NCI-H510A treated with DMSO at 0.1 percent for 48 hours (cell line): ENCODE data around the gene ABCA1.

Experiments used
- DNase-seq: peaks from one replicate; lab custom pipeline; 2025; lab: John Stamatoyannopoulos, UW

Gene ABCA1

DNA sequence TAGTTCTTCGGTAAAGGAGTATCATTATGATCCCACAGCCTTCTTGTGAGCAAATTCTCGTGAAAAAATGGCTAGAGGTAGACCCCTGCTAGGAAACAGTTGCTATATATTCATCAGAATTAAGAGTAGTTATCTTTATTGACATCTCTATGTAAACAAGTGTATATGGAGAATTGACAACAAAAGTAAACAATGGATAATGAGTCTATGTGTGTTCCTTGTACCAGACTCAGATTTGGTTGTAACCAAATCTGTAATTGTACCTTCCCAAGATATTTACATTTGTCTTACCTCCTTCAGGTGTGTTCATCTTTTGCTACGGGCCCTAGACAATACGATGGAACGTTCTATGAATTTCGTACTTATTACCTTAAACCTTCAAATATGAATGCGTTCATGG, 161.9 kb downstream of the ABCA1 start:
- DNase-seq, result no peak

DNA sequence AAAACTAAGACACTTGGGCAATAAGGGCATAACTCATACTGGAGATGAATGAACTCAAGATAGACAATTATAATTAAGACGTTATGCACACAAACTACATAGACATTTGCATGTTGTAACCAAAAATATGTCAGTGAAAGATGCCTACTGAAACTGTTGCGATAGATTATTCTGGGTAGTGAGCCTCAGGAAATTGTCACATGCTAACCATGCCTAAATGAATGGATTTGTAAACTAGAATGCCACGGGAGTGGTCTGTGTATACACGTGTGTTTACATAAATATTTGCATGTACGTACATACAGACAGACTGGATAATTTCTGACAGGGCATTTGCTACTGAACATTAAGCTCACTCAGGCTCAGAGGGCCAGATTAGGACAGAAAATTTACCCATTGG, 162.8 kb downstream of the ABCA1 start:
- no peak for DNase-seq

DNA sequence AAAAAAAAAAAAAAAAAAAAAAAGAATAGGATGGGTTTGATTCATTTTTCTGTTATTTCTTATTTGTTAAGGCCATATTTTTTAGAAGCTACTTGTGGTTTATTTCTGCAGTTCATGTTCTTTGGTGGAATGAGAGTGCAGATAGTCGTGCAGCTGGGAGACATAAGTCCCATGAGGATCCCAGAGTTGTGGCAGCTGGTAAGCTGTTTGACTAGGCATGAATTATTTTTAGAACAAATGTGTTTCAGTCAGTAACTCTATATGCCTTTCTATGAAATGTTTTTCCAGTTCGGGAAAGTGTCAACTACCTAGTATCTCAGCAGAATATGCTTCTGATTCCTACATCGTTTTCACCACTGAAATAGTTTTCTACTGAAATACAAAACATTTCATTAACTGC, 169.0 kb downstream of the ABCA1 start:
- peak; percentile 53 for DNase-seq

DNA sequence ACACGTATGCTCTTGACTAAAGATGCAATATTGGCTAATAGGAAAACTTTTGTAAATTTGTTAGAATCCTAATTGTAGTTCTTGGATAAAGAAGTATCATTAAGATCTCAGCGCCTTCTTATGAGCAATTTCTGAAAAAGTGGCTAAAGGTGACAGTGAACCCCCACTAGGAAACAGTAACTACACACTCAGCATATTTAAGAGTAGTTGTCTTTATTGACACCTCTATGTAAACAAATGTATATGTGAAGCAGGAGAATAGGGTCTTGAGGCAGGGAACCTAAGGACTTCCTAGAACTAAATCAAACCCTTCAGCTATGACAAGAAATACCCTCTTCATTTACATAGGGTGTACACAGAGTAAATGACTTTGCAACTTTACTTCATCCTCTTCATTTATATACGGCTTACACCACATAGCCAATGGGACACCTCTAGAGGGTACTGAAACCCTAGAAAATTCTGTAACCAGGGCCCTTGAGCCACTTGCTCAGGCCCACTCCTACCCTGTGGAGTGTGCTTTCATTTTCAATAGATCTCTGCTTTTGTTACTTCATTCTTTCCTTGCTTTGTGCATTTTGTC, 177.7 kb downstream of the ABCA1 start:
- DNase-seq, result no peak

DNA sequence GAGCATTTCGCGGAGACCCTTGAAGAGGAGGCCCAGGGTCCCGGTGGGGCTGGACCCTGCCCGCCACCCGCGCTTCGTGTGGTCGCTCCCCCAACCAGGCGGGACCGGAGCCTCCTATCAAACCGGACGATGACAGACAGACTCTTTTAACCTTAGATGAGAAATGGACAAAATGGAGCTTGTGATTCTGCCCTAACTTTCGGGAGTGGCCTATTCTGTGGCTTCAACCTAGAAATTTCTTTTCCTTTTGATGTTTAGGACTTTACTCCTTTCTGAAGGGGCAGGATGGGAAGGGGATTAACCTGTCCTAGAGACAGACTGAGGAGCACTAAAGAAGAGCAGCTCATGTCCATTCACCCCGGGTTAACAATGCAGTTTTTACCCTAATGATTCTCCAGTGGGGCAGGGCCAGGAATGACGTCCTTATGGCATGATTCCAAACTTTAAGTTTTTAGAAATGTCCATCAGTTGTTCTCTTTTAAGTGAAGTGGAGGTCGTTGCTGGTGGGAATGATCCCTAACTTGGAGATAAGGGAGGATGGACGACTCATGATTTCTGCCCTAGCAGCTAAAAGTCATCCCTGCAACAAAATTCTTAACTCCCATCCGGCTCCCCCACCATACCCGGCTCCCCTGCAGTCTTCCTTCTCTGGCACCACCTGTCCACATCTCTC, 179.5 kb downstream of the ABCA1 start:
- no peak for DNase-seq

DNA sequence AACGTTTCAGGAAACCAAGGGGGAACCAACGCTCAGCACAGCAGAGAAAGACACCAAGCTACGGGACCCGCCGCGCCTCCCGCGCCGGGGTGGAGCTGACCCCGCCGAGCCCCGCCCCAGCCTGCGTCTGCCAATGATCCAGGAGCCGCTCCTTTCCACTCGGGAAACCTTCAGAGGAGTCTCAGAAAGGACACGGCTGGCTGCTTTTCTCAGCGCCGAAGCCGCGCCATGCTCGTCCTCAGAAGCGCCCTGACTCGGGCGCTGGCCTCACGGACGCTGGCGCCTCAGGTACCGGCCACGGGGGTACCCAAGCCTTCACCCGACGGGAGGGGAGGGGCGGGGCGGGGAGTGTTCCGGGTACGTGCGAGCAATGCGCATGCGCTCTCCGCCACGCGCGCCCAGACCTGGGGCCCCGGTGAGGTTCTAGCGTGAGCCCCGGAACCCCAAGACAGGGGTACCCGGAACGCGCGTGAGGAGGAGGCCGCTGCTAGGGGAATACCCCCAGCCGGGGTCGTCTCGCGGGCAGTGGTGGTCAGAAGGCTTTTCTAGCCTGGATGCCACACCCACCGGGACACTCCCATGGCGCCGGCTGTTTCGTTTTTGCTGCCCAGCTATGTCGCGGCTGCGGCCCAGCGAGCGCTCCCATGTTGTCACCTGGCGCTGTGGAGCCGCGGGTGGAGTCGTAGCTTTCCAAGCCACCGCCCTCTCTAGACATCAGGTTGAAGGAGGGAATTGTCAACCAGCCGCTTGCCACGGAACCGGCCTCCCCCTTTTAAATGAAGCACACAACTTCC, 180.2 kb downstream of the ABCA1 start, which contains the start of gene NIPSNAP3A:
Gene NIPSNAP3A (plus strand): TSS at position 119 of the 794 bp plus-strand sequence. CDS start 110 bp downstream, at position 229.
- peak; percentile 71 for DNase-seq

DNA sequence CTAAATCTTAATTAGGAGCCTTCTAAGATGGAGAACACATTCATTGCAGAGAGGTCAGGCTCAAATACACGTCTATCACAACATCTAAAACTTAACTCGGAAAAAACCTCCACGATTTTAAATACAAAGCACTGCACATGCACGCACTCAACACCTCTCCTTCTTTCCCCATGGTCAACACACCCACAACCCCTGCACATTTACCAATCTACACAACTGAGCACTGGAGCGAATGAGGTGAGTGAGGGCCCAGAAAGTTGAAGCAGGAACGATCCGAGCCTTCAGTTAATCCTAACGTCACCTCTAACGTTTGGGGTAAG, 180.8 kb downstream of the ABCA1 start:
- no peak for DNase-seq

DNA sequence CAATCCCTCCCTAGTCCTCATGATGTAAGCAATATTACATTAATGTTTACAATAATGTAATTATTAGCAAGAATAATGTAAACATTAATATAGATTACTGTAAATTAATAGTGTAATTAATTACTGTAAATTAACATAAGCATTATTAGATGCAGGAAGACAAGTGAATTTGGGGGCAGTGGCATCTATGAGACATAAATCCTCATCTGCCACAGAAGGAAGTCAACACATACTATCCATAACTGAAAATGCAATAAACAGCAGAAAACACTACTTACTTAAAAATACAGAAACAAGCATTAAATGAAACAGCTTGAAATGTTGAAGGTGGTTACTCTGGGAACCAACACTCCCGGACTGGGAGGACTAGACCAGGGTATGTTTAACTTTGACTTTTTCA, 181.2 kb downstream of the ABCA1 start:
- no peak for DNase-seq

DNA sequence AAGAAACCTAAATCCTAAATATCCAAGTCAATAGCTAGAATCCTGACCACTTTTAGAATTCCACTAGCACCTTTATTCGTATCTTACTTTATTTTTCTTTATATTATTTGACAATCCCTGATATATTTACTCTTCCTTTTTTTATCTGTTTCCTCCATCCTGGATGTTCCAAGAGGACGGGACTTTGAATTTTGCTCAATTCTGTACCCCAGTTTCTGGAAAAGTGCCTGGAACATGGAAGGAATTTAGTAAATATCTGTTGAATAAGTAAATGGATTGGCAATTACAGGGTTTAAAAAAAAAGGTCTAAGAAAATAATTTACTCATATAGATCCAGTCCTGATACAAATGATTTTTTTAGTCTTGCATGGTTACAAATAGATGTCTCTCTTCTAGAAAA, 181.7 kb downstream of the ABCA1 start:
- no peak for DNase-seq

DNA sequence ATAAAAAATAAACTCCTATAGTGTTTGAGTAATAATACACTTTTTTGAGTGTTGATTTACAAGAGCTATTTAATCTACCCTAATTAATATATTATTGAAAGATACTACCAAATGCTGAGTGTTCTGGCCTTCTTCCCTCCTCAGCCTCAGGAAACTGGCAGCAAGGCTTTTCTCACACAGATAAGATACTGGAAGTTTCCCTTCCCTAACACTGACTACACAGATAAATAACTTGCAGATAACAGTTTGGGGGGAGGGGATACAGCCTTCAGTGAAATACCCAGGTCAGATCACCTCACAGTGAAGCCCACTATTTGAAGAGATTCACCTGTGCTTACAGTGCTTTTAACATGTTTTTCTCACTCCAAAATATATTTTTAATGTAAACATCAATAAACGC, 182.1 kb downstream of the ABCA1 start:
- DNase-seq, result no peak

DNA sequence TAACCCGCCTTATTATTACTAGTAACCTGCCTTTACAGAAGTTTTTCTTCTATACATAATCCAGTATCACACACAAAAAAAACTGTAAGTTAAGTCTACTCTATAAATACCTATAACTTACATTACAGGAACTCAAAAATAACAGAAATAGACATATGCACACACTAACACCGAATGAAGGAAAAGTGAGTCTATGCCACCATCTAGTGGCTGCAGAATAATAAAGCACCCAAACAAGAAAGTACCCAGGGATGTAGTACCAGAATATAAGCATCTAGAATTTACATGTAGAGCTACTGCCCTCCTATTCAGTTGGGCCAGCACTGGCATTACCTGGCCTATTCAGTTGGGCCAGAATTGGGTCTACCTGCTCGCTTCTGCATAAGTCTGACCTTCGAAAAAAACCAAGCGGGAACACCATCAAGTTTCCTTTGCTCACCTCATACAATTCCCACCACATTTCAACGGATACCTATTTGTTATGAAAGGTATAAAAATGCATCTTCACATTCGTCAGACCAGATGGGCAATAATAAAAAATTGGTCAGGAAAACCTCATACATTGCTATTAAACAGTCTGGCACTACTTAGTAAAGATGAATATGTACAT, 184.5 kb downstream of the ABCA1 start:
- DNase-seq, result peak; percentile 71

DNA sequence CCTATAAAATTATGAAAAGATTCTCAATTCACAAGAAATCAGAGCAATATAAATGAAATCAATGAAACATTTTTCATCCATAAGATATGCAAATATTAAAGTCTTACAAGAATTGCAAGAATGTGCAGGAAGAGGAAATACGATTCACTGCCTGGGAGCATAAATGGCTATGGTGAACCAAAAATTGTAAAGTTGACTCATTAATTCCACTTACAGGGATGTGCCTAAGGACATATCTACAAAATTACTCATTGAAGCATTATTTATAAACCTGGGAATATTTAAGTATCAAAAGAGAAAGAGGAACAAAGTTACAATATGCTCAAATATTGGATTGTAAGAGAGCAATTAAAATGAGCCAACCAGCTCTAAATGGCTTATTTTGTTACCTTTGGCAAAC, 187.3 kb downstream of the ABCA1 start:
- no peak for DNase-seq

DNA sequence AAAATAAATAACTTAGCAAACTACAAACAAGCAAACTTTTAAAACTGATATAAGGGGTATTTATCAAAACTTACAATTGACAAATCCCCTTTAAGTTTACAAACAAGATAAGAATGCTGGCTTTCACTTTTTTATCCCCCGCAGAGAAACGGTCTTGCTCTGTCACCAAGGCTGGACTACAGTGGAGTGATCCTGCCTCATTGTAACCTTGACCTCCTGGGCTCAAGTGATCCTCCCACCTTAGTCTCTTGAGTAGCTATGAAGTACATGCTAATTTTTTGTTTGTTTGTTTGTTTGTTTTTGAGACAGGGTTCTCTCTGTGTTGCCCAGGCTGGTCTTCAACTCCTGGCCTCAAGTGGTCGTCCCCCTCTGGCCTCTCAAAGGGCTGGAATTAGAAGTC, 189.5 kb downstream of the ABCA1 start:
- no peak for DNase-seq
